Body of pancreas (tissue), 4 donors: ENCODE measurements around the gene NBEAL2.

Experiments
- POLR2A ChIP-seq, 3 donors: fragments of 450-650 bp; IDR thresholded peaks; one replicate each; pipeline ENCODE4 v1.6.1; 2016; ENCODE audit warnings: antibody characterized with exemption in 3 of 3, mild to moderate bottlenecking in 2 of 3
- TF ChIP-seq, protein P1 (sequence below), 7 experiments: fragments of 450-650 bp in 4 of 7; fragments of 200-600 bp in 3 of 7; sonication (generic) in 3 of 7; IDR thresholded peaks; one replicate each; pipeline ENCODE4 v1.5.1; 2016 to 2019; ENCODE audit warnings: antibody characterized with exemption in 7 of 7

DNA sequence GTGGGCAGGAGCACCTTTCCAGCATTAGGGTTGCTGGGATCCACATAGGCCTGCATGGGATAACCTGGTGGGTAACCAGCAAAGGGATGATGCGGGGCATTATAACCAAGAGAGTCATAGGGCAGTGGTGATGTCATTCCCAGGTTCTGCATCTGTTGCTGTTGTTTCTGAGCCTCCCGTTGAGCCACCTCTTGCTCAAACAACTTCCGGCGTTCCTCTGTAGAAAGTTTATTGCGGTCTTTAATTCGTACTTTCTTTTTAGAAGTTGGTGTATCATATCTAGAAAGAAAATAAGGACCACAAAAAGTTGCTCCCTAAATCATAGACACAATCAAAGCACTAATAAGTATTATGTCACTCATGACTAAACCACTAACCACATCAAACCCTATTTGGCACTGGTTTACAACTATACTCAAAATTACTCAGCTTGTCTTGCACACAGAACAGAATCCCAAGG is 77.8 kb downstream of the NBEAL2 start:
- TF ChIP-seq, protein P1, sequence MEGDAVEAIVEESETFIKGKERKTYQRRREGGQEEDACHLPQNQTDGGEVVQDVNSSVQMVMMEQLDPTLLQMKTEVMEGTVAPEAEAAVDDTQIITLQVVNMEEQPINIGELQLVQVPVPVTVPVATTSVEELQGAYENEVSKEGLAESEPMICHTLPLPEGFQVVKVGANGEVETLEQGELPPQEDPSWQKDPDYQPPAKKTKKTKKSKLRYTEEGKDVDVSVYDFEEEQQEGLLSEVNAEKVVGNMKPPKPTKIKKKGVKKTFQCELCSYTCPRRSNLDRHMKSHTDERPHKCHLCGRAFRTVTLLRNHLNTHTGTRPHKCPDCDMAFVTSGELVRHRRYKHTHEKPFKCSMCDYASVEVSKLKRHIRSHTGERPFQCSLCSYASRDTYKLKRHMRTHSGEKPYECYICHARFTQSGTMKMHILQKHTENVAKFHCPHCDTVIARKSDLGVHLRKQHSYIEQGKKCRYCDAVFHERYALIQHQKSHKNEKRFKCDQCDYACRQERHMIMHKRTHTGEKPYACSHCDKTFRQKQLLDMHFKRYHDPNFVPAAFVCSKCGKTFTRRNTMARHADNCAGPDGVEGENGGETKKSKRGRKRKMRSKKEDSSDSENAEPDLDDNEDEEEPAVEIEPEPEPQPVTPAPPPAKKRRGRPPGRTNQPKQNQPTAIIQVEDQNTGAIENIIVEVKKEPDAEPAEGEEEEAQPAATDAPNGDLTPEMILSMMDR (IDR thresholded peaks at IDR 0.05) = no peak
- TF ChIP-seq POLR2A (IDR thresholded peaks at IDR 0.05) = no peak
